Mucosa of descending colon (tissue), 3 donors: Measurements from ENCODE around the gene TCF12. TPM values are rescaled to one million over a fixed set of nuclear protein-coding genes. Genes with fewer than 3 reads are reported as not detected.

Experiments
- ATAC-seq: fragments of 200-7000 bp; cut with Tn5 transposase; one replicate; pipeline ENCODE4 v1.9.1; 2020; ENCODE audit warnings: mild to moderate bottlenecking, moderate library complexity
- DNase-seq, 3 donors: peaks; one replicate each; pipeline ENCODE4 v3.0.0-alpha.2; 2020
- H3K36me3 ChIP-seq: fragments of 200-600 bp; one replicate; pipeline ENCODE4 v1.8.0; 2021; ENCODE audit warnings: low read depth, mild to moderate bottlenecking
- H3K4me1 ChIP-seq: fragments of 200-600 bp; one replicate; pipeline ENCODE4 v1.8.0; 2021; ENCODE audit warnings: low read depth, mild to moderate bottlenecking
- H3K4me3 ChIP-seq: fragments of 200-600 bp; one replicate; pipeline ENCODE4 v1.8.0; 2021; ENCODE audit warnings: mild to moderate bottlenecking
- H3K9me3 ChIP-seq: fragments of 200-600 bp; one replicate; pipeline ENCODE4 v1.8.0; 2021; ENCODE audit warnings: mild to moderate bottlenecking
- intact Hi-C, 2 donors: fragments of 100-400 bp; cut with DNase I in 1 of 2; cut with micrococcal nuclease in 1 of 2; formaldehyde crosslinking; loops; one replicate each; pipeline versions ENCODE4 v1.11.0 to v1.11.1; 2022; cut with DNase I, micrococcal nuclease
- total RNA-seq, 3 donors: library from RNA; stranded (reverse); fragmentation: NEBNext Ultra II Directional in 2 of 3; extraction: Animal tissue kit (Norgen Biotek cat#: 25700) in 2 of 3; gene quantifications; one replicate each; pipeline versions ENCODE4 v1.2.1 to v1.2.4, GENCODE V29; 2021 to 2023
- TF ChIP-seq, protein P1 (sequence below): fragments of 200-600 bp; IDR thresholded peaks from one replicate; pipeline ENCODE4 v1.8.0; 2022; ENCODE audit warnings: antibody characterized with exemption, mild to moderate bottlenecking
- donor health status: DM: no; HTN: no; CAD: no; lungs with moderate emphysema.
- donor health status: DM: no; HTN: no; CAD: no.
- donor health status: DM: no; HTN: yes; CAD: no.

The TCF12 gene
- total RNA-seq, 3 donors from 2014 or later, result 74.1 to 118 (median 106) TPM

DNA sequence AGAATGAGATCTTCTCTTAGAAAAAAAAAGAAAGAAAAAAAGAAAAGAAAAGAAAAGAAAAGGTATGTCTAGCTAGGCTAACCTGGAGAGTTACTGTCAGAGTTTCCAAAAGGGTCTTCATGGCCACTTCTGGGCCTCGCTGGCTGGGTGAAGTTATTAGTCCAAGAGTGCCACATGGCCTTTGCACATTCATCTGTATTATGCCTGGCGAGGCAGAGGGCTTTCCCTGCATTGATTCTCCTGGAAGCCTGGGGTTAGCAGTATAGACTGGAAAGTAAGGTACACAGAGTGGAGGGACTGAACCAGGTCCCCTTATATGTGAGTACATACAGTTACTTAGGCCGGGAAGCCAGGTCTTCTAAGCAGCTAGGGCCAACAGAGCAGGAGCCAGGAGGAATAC lies 403.0 kb downstream of the TCF12 start:
- DNase-seq, result peak in 1 of 3 donors; percentile 30
- H3K4me3 ChIP-seq, result no peak overlapping the region

DNA sequence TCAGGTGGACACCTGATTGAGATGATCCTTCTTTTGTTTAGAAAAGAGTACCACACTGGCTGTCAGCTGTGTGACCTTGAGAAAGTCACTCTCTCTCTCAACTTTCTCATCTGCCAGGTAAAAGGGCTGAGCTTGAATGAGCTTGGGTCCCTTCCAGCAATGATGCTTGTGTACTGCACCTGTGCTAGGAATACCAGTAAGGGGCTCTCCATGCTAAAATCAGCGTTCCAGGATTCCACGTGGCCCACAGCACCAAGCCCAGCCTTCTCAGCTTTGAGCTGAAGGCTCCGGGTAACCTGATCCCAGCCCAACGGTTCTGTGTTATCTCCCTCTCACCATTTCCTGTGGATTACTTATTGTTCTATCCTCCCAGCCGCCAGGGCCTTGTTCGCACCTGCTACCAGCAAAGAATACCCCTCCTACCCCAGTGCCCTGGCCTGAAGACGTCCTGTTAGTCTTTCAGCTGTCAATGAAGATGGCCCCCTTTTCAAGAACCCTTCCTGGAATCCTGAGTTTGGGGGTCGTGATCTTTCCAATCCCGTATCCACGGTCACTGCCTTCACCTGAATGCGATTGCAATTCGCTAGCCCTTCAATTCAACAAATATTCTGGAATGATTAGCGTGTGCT lies 403.6 kb downstream of the TCF12 start:
- Histone ChIP-seq H3K36me3 (no peaks in the 10 kb centered on the region), H3K4me1 (peaks cover 19% of the 10 kb centered on the region), H3K9me3 (no peaks in the 10 kb centered on the region), H3K4me3 (no peak overlapping the region)
- intact Hi-C loops, result no loop called here
- DNase-seq, result no peak
- no peak for ATAC-seq
- TF ChIP-seq, protein P1, sequence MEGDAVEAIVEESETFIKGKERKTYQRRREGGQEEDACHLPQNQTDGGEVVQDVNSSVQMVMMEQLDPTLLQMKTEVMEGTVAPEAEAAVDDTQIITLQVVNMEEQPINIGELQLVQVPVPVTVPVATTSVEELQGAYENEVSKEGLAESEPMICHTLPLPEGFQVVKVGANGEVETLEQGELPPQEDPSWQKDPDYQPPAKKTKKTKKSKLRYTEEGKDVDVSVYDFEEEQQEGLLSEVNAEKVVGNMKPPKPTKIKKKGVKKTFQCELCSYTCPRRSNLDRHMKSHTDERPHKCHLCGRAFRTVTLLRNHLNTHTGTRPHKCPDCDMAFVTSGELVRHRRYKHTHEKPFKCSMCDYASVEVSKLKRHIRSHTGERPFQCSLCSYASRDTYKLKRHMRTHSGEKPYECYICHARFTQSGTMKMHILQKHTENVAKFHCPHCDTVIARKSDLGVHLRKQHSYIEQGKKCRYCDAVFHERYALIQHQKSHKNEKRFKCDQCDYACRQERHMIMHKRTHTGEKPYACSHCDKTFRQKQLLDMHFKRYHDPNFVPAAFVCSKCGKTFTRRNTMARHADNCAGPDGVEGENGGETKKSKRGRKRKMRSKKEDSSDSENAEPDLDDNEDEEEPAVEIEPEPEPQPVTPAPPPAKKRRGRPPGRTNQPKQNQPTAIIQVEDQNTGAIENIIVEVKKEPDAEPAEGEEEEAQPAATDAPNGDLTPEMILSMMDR, result no peak

More for the DNA sequence above, 403.0 kb downstream of the TCF12 start:
- Histone ChIP-seq H3K9me3 (no peaks in the 10 kb centered on the region), H3K4me1 (peaks cover 18% of the 10 kb centered on the region), H3K36me3 (no peaks in the 10 kb centered on the region)
- TF ChIP-seq, protein P1, result no peak
- intact Hi-C loops, result no loop called here
- ATAC-seq, result no peak

DNA sequence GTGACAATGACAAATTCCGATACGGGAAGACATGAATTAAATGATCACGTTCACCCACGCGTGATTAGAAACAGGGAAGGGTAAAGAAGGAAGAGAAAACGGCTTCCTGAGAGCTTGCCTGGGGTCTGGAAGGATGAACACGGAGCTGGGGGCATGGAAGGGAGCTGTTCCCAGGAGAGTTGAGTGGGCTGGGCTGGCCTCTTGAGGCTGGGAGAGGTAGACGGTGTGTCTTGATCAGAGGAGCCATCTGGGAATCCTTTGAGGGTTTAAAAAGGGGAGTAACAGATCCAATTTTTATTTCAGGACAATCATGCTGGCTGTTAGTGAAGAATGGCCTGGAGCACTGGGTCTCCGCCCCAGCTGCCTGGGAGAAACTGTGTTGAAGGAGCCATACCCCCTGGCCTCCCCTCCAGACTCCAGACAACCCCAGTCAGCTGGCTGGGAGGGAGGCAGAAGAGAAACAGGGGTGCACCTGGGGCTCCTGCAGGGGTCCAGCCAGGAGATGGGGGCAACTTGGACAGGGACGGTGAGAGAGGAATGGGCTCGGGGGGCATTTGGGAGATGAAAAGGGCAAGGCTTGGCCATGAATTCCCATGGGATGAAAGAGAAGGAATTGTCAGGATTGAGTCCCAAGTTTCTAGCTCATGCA lies 404.3 kb downstream of the TCF12 start:
- H3K4me1 ChIP-seq, result peaks cover 25% of the 10 kb centered on the region
- intact Hi-C loops, result no loop called here
- TF ChIP-seq, protein P1, result no peak
- no peak overlapping the region for H3K4me3 ChIP-seq
- H3K9me3 ChIP-seq, result no peaks in the 10 kb centered on the region
- peak in 2 of 3 donors; percentile 41 to 45 for DNase-seq
- no peaks in the 10 kb centered on the region for H3K36me3 ChIP-seq
- ATAC-seq, result no peak

DNA sequence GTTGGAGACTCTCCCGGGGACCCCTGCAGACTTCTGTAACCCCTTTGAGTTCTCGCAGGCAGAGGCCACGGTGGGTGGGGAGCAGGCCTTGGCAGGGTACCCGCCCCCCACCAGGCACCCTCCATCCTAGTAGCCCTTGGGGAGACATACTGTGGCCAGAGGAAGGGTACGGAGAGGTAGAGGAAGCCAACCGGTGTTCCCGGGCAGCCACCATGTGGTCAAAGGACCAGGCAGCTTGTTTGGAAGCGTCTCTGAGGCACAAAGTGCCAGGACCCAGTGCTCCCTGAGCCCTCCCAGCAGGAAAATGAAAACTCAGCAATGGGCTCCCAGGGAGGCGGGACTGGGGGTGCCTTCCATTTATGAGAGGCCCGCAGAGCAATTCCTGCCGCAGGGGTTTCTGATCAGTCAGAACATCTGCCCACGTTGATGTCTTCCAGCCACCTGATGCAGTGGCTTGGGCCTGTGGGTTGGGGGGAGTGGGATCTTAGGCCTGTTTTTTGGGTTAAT lies 404.9 kb downstream of the TCF12 start:
- TF ChIP-seq, protein P1, result no peak
- Histone ChIP-seq H3K4me1 (peaks cover 26% of the 10 kb centered on the region), H3K9me3 (no peaks in the 10 kb centered on the region)

DNA sequence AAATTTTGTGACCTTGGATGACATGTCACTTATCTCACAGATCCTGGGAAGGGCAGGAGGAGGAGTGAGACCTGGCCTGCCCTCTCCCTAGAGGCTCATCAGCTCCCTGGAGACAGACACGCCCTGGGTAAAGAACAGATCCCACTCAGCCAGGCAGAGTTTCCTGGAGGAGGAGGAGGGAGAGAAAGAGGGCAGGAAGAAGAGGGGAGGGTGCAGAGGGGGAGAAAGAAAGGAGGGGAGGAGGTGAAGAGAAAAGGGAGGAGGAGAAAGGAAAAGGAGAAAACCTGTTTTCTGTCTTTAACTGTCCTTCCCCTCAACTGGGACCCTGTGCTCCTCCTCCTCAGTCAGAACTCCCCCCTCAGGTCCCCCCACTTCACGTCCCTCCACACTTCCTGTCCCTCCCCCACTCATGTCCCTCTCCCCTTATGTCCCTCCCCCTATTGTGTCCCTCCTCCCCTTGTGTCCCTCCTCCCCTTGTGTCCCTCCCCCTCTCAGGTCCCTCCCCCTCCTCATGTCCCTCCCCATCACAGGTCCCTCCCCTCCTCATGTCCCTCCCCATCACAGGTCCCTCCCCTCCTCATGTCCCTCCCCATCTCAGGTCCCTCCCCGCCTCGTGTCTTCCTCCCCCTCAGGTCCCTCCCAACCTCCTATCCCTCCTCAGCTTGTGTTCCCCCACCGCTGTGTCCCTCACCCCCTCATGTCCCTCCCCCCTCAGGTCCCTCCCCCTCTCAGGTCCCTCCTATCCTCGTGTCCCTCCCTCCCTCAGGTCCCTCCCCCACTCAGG lies 405.6 kb downstream of the TCF12 start:
- DNase-seq, result peak; percentile 82 to 85 (median 83)
- H3K4me3 ChIP-seq, result no peak overlapping the region

More for the DNA sequence above, 404.9 kb downstream of the TCF12 start:
- Histone ChIP-seq H3K36me3 (no peaks in the 10 kb centered on the region), H3K4me3 (no peak overlapping the region)
- DNase-seq (peak in 2 of 3 donors; percentile 62 to 72), ATAC-seq (no peak)
- intact Hi-C loops, result no loop called here

More for the DNA sequence above, 405.6 kb downstream of the TCF12 start:
- ATAC-seq, result peak; percentile 86
- Histone ChIP-seq H3K9me3 (no peaks in the 10 kb centered on the region), H3K36me3 (no peaks in the 10 kb centered on the region), H3K4me1 (peaks cover 26% of the 10 kb centered on the region)
- intact Hi-C loops, result no loop called here
- TF ChIP-seq, protein P1, result no peak
